Measurements from ENCODE around the gene RBM38. TPM values are rescaled to one million over a fixed set of nuclear protein-coding genes. Genes with fewer than 3 reads are reported as not detected.
A peak's percentile ranks its signal among the peaks of the same experiment; 100 is the strongest.

The RBM38 gene
- total RNA-seq, 4 donors from 2014 or later = 9.1 to 21.0 (median 13.3) TPM

- H3K4me3 ChIP-seq = no peak overlapping the region
- no peaks in the 10 kb centered on the region for H3K9me3 ChIP-seq
- intact Hi-C loops (cut with DNase I) = no loop called here
- peaks cover 7 to 96% (median 17%) of the 10 kb centered on the region in 3 donors for H3K36me3 ChIP-seq
- WGBS, 2 donors = 58 to 68% methylated on average over 2 to 5 of the region's 18 CpGs
- H3K27me3 ChIP-seq = no peaks in the 10 kb centered on the region
- peak overlapping the region in 2 of 4 donors; percentile 55 for H3K27ac ChIP-seq
- H3K4me1 ChIP-seq = peaks cover 10 to 54% (median 17%) of the 10 kb centered on the region in 3 donors
- TF ChIP-seq, protein P1, sequence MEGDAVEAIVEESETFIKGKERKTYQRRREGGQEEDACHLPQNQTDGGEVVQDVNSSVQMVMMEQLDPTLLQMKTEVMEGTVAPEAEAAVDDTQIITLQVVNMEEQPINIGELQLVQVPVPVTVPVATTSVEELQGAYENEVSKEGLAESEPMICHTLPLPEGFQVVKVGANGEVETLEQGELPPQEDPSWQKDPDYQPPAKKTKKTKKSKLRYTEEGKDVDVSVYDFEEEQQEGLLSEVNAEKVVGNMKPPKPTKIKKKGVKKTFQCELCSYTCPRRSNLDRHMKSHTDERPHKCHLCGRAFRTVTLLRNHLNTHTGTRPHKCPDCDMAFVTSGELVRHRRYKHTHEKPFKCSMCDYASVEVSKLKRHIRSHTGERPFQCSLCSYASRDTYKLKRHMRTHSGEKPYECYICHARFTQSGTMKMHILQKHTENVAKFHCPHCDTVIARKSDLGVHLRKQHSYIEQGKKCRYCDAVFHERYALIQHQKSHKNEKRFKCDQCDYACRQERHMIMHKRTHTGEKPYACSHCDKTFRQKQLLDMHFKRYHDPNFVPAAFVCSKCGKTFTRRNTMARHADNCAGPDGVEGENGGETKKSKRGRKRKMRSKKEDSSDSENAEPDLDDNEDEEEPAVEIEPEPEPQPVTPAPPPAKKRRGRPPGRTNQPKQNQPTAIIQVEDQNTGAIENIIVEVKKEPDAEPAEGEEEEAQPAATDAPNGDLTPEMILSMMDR (IDR thresholded peaks at IDR 0.05) = no peak
- TF ChIP-seq POLR2A (IDR thresholded peaks at IDR 0.05) = no peak
- no peak for DNase-seq
Measured at GRCh38 chr20:57405236-57406016, 14.2 kb downstream of the RBM38 start.

DNA sequence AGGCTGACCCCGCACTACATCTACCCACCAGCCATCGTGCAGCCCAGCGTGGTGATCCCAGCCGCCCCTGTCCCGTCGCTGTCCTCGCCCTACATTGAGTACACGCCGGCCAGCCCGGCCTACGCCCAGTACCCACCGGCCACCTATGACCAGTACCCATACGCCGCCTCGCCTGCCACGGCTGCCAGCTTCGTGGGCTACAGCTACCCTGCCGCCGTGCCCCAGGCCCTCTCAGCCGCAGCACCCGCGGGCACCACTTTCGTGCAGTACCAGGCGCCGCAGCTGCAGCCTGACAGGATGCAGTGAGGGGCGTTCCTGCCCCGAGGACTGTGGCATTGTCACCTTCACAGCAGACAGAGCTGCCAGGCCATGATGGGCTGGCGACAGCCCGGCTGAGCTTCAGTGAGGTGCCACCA is 16.4 kb downstream of the RBM38 start:
- H3K27ac ChIP-seq = peak overlapping the region in 1 of 4 donors; percentile 70
- TF ChIP-seq, protein P1 (IDR thresholded peaks at IDR 0.05) = no peak
- no peak for TF ChIP-seq POLR2A (IDR thresholded peaks at IDR 0.05)
- H3K9me3 ChIP-seq = no peaks in the 10 kb centered on the region
- peaks cover 7 to 77% (median 13%) of the 10 kb centered on the region in 3 donors for H3K36me3 ChIP-seq
- no peak for DNase-seq
- no peaks in the 10 kb centered on the region for H3K27me3 ChIP-seq
- intact Hi-C loops (cut with DNase I) = no loop called here
- WGBS, 2 donors = 71 to 94% methylated on average over 7 to 22 of the region's 29 CpGs
- H3K4me3 ChIP-seq = no peak overlapping the region
- peaks cover 5 to 35% (median 7%) of the 10 kb centered on the region in 3 donors for H3K4me1 ChIP-seq

- peaks cover under 1 to 29% (median 2%) of the 10 kb centered on the region in 3 donors for H3K4me1 ChIP-seq
- H3K27me3 ChIP-seq = no peaks in the 10 kb centered on the region
- no peak for DNase-seq
- peaks cover 7 to 71% (median 13%) of the 10 kb centered on the region in 3 donors for H3K36me3 ChIP-seq
- WGBS, 2 donors = 70 to 92% methylated on average over 8 to 11 of the region's 13 CpGs
- peak overlapping the region in 3 of 4 donors; percentile 64 to 70 (median 68) for H3K27ac ChIP-seq
- H3K9me3 ChIP-seq = no peaks in the 10 kb centered on the region
- intact Hi-C loops (cut with DNase I) = no loop called here
- TF ChIP-seq, protein P1 (IDR thresholded peaks at IDR 0.05) = no peak
- no peak for TF ChIP-seq POLR2A (IDR thresholded peaks at IDR 0.05)
- H3K4me3 ChIP-seq = no peak overlapping the region
Measured at GRCh38 chr20:57408131-57408530, 16.9 kb downstream of the RBM38 start.

DNA sequence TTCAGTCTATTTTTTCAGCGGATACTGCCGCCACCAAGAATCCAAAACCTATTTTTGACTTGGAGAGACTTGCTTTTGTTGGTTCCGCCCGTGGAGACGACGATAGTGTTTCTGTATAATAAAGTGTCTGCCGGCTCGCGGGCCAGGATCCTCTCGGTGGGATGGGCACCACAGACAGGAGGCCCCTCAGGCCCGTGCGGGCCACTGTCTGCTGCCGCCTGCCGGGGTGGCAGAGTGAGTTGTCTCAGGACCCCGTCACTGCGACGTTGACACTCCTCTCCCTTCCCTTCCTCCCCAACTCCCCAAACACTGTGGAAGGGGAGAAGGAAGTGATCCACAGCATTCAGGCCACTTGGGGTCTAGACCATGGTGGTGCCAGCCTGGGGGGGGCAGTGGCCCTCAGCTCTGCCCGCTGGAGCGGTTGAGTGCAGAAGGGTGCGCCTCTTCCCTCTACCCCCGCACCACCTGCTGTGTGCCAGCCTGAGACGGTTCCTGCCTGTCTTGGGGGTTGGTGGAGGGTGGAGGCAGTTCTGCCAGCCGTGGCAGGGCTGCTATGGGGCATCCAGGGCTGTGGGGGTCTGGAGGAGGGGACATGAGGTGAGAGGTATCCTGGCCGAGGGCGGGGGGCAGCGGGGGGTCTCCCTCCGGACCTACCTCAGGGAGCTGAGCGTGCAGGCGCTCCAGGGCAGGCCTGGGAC is 17.5 kb downstream of the RBM38 start:
- intact Hi-C loops (cut with DNase I) = no loop called here
- peak overlapping the region in 3 of 4 donors; percentile 64 to 70 (median 68) for H3K27ac ChIP-seq
- H3K36me3 ChIP-seq = peaks cover 6 to 66% (median 13%) of the 10 kb centered on the region in 3 donors
- H3K4me1 ChIP-seq = peaks cover 0 to 24% (median 0%) of the 10 kb centered on the region in 3 donors
- H3K4me3 ChIP-seq = no peak overlapping the region
- H3K9me3 ChIP-seq = no peaks in the 10 kb centered on the region
- no peak for TF ChIP-seq POLR2A (IDR thresholded peaks at IDR 0.05)
- 75 to 76% methylated on average over 10 to 14 of the region's 29 CpGs for WGBS, 2 donors
- no peak for DNase-seq
- H3K27me3 ChIP-seq = no peaks in the 10 kb centered on the region

DNA sequence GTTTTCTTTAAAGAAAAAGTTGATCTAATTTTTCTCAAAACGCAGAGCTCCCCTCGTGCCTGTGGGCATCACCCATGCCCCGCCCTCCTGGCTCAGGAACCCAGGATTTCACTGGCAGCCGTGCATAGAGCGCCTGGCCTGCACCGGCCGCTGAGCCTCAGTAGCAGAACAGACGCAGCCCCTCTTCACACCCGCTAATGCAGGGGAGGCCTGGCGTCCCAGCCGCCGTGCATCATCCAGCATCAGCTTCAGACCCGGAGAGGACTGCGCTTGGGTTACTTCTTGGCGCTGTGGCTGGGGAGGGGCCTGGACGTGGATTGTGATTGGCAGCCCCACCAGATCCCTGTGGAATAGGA is 18.1 kb downstream of the RBM38 start:
- no peak overlapping the region for H3K4me3 ChIP-seq
- H3K4me1 ChIP-seq = peaks cover 0 to 18% (median 0%) of the 10 kb centered on the region in 3 donors
- H3K27ac ChIP-seq = peak overlapping the region in 2 of 4 donors; percentile 64 to 70
- no peaks in the 10 kb centered on the region for H3K9me3 ChIP-seq
- H3K27me3 ChIP-seq = no peaks in the 10 kb centered on the region
- WGBS, 2 donors = 39 to 73% methylated on average over 7 to 9 of the region's 16 CpGs
- H3K36me3 ChIP-seq = peaks cover 0 to 60% (median 13%) of the 10 kb centered on the region in 3 donors
- DNase-seq = no peak
- no peak for TF ChIP-seq POLR2A (IDR thresholded peaks at IDR 0.05)
- TF ChIP-seq, protein P1 (IDR thresholded peaks at IDR 0.05) = no peak
- intact Hi-C loops (cut with DNase I) = no loop called here

All from esophagus squamous epithelium (tissue), 5 donors.